HG03558 (cell line): ENCODE results near the gene CEP76.

Experiments
- ATAC-seq: cut with Tn5 transposase; IDR thresholded peaks from one replicate; pipeline ENCODE4 v1.9.1; 2021; ENCODE audit warnings: moderate number of reproducible peaks; ENCODE audit not compliant: unreplicated experiment; ENCODE audit errors: extremely low read depth

Gene CEP76

GRCh38 chr18:12702221-12703095 lies at the start of gene CEP76, which contains the start of gene PSMG2:
Gene CEP76, minus strand, starts transcription at chr18:12702723. Its CDS starts 175 bp downstream, at chr18:12702548.
Gene PSMG2, plus strand, starts transcription at chr18:12703042. Its CDS starts 66 bp downstream, at chr18:12703108.
- ATAC-seq, result no peak

GRCh38 chr18:12751891-12752290 lies 49.4 kb upstream of the CEP76 start:
- no peak for ATAC-seq

- no peak for ATAC-seq
Observed at GRCh38 chr18:12751503-12751884, 49.0 kb upstream of the CEP76 start.

- ATAC-seq, result no peak
Observed at GRCh38 chr18:12750715-12751502, 48.4 kb upstream of the CEP76 start.

GRCh38 chr18:12750076-12750714 lies 47.7 kb upstream of the CEP76 start:
- ATAC-seq, result no peak

GRCh38 chr18:12749121-12749520 lies 46.6 kb upstream of the CEP76 start:
- ATAC-seq, result no peak

GRCh38 chr18:12748671-12749070 lies 46.1 kb upstream of the CEP76 start:
- ATAC-seq, result no peak

GRCh38 chr18:12747530-12748315 lies 45.2 kb upstream of the CEP76 start:
- ATAC-seq, result no peak

GRCh38 chr18:12745095-12745795 lies 42.7 kb upstream of the CEP76 start:
- ATAC-seq, result no peak

- ATAC-seq, result no peak
Observed at GRCh38 chr18:12744103-12744502, 41.6 kb upstream of the CEP76 start.

GRCh38 chr18:12742453-12742852 lies 39.9 kb upstream of the CEP76 start:
- no peak for ATAC-seq

GRCh38 chr18:12741351-12741750 lies 38.8 kb upstream of the CEP76 start:
- ATAC-seq, result no peak

GRCh38 chr18:12737243-12737902 lies 34.9 kb upstream of the CEP76 start:
- no peak for ATAC-seq

GRCh38 chr18:12726774-12727550 lies 24.4 kb upstream of the CEP76 start:
- no peak for ATAC-seq

- ATAC-seq, result no peak
Observed at GRCh38 chr18:12726331-12726730, 23.8 kb upstream of the CEP76 start.

GRCh38 chr18:12722731-12723130 lies 20.2 kb upstream of the CEP76 start:
- ATAC-seq, result no peak

- ATAC-seq, result no peak
Observed at GRCh38 chr18:12721495-12722275, 19.2 kb upstream of the CEP76 start.
